ENCODE results near the gene TTLL5. TPM values are rescaled to one million over a fixed set of nuclear protein-coding genes. Genes with fewer than 3 reads are reported as not detected.

The TTLL5 gene
- total RNA-seq = 56.2 and 69.0 TPM in 2 replicates

GRCh38 chr14:75660630-75661498 lies at the start of gene TTLL5, which contains the start of gene ERG28:
TTLL5 (plus strand) TSS chr14:75661246; CDS start chr14:75663150, 1,904 bp downstream.
ERG28 (minus strand) TSS chr14:75660876; CDS start chr14:75657502, 3,374 bp downstream.

GRCh38 chr14:75981426-75982265 lies 320.6 kb downstream of the TTLL5 start, which contains the start of gene TGFB3:
TGFB3 (minus strand) TSS chr14:75981995; CDS start chr14:75980893, 1,102 bp downstream.

GRCh38 chr14:75985618-75986438 lies 324.8 kb downstream of the TTLL5 start, which contains the start of gene IFT43:
IFT43 (plus strand) TSS chr14:75985763; CDS start chr14:75985787, 24 bp downstream.

Other genes starting within 250 kb of the TTLL5 start
- gene JDP2, start 233.2 kb upstream of the TTLL5 start, total RNA-seq = 7.9 and 13.7 TPM in 2 replicates
- gene BATF, start 138.8 kb upstream of the TTLL5 start, total RNA-seq = 2.5 and 2.9 TPM in 2 replicates
- 5.3 and 5.6 TPM in 2 replicates for gene FLVCR2, start 82.6 kb upstream of the TTLL5 start, total RNA-seq
- 7.8 and 11.8 TPM in 2 replicates for gene ERG28, start 370 bp upstream of the TTLL5 start, total RNA-seq

Data from vein endothelial cell (primary cell).